Measurements from ENCODE around the gene MAN2A1.

DNA sequence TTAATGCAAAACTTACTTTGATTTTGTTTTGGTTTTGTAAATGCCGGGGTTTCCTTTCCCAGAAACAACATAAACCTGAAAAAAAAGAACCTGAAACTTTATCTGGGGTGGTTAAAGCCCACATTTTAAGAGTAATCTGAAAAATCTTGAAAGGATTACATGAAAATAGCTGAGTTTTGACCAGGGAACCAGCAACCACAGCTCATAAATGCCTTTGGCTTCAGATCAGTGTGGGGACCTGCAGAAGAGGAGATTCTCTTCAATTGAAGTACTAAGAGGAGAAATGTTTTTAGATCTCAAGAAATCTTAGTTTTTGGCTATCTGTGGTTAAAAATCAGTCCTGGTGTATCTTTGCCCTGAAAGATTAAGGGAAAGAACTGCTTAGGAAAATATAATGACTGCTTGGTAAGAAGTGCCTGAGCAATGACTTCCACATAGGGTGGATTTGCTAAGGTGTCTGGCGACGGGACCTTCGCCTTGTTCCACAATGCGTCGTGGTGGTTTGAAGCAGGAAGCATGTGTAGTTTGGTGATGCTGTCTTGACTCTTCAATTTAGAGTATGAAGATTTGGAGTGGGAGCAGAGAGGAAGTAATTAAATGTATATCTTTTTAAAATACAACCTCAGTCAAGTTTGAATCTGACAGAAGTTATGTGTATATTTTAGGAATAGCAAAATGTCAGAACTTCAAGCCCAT lies 186.5 kb downstream of the MAN2A1 start:
- TF ChIP-seq EZH2 (IDR thresholded peaks at IDR 0.05; ENCODE audit: borderline replicate concordance, low read depth, low read length, poor library complexity, severe bottlenecking) = no peak
- TF ChIP-seq, protein P1, sequence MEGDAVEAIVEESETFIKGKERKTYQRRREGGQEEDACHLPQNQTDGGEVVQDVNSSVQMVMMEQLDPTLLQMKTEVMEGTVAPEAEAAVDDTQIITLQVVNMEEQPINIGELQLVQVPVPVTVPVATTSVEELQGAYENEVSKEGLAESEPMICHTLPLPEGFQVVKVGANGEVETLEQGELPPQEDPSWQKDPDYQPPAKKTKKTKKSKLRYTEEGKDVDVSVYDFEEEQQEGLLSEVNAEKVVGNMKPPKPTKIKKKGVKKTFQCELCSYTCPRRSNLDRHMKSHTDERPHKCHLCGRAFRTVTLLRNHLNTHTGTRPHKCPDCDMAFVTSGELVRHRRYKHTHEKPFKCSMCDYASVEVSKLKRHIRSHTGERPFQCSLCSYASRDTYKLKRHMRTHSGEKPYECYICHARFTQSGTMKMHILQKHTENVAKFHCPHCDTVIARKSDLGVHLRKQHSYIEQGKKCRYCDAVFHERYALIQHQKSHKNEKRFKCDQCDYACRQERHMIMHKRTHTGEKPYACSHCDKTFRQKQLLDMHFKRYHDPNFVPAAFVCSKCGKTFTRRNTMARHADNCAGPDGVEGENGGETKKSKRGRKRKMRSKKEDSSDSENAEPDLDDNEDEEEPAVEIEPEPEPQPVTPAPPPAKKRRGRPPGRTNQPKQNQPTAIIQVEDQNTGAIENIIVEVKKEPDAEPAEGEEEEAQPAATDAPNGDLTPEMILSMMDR (conservative IDR thresholded peaks at IDR 0.05; ENCODE audit: low read depth, low read length) = no peak
